Lower leg skin (tissue), 3 donors: ENCODE results near the gene CSNK2B.

Experiments used
- CTCF ChIP-seq, 3 donors: fragments of 450-650 bp; IDR thresholded peaks; one replicate each; pipeline ENCODE4 v1.5.1; 2016; ENCODE audit warnings: antibody characterized with exemption in 3 of 3, mild to moderate bottlenecking in 3 of 3, moderate library complexity in 2 of 3
- POLR2A ChIP-seq, 2 donors: fragments of 450-650 bp; IDR thresholded peaks; one replicate each; pipeline ENCODE4 v1.6.1; 2016 to 2017; ENCODE audit warnings: antibody characterized with exemption in 2 of 2, mild to moderate bottlenecking in 1 of 2, moderate library complexity in 1 of 2

GRCh38 chr6:31689249-31690110, 23.6 kb downstream of the CSNK2B start:
- TF ChIP-seq CTCF (IDR thresholded peaks at IDR 0.05) (no peak), POLR2A (IDR thresholded peaks at IDR 0.05) (no peak)
